ENCODE data around the gene HEMK1.

The HEMK1 gene

GRCh38 chr3:50623840-50624474 lies 54.6 kb downstream of the HEMK1 start:
- peaks cover 37 to 100% (median 100%) of the 10 kb centered on the region in 4 experiments for H3K4me1 ChIP-seq (ENCODE audit: control extremely low read depth in 1 of 4, control insufficient read depth in 4 of 4, insufficient read depth in 4 of 4, low read length in 3 of 4)
- no peaks in the 10 kb centered on the region for H3K9me3 ChIP-seq (ENCODE audit: control extremely low read depth in 1 of 5, control insufficient read depth in 4 of 5, insufficient read depth in 2 of 5, low read depth in 1 of 5, low read length in 4 of 5)
- ChIA-PET CTCF (interaction anchor here (1.2 to 40.1 kb wide), 7 partner anchors 7 to 756 kb away, joined by 3 to 799 read pairs (median 9); partner anchors contain the start of genes C3orf18, CISH, HEMK1 and MAPKAPK3), POLR2A (interaction anchor here (1.3 kb wide), 1 partner anchor 9 kb away, joined by 3 read pairs; no protein-coding TSS in a partner anchor)
- 0% methylated on average over 6 of the region's 6 CpGs for WGBS (ENCODE audit: insufficient coverage)
- H3K4me3 ChIP-seq (ENCODE audit: control insufficient read depth in 1 of 7, extremely low read depth in 1 of 7, insufficient read depth in 4 of 7, low read depth in 2 of 7, low read length in 6 of 7): peak overlapping the region in 5 of 7 experiments; percentile 12 to 62 (median 34)
- H3K36me3 ChIP-seq (ENCODE audit: control insufficient read depth in 4 of 4, insufficient read depth in 4 of 4, low read length in 3 of 4): peaks cover 0 to 88% (median 14%) of the 10 kb centered on the region in 4 experiments
- DNase-seq: peak in 2 of 3 donors; percentile 65 to 80
- H3K27ac ChIP-seq (ENCODE audit: insufficient read depth in 1 of 2, low read depth in 1 of 2, low read length in 2 of 2, poor library complexity in 1 of 2, severe bottlenecking in 2 of 2): peak overlapping the region; percentile 26 to 69
- H3K27me3 ChIP-seq (replicated peaks in 2 of 5; ENCODE audit: control insufficient read depth in 4 of 5, insufficient read depth in 5 of 5, low read length in 4 of 5): no peaks in the 10 kb centered on the region

DNA sequence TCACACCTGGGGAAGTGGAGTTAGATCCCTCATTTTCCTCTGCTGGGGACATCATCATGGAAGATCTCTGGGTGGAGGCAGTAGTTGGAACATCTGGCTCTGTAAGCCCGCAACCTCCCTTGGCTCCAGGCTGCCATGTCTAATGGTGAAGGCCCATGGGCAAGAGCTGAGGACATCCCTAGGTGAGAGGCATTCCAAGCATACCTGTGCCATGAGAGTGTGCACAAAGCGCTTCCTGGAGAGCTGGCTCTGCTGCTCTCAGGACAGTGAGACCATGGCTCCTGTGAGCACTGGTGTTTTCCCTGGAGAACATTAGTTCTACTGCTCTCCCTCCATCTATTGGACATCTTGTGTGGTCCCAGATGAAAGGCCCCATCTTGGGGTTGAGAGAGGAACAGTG lies 55.3 kb downstream of the HEMK1 start:
- H3K4me3 ChIP-seq (ENCODE audit: control insufficient read depth in 1 of 7, extremely low read depth in 1 of 7, insufficient read depth in 4 of 7, low read depth in 2 of 7, low read length in 6 of 7): peak overlapping the region in 5 of 7 experiments; percentile 12 to 62 (median 34)
- H3K9me3 ChIP-seq (ENCODE audit: control extremely low read depth in 1 of 5, control insufficient read depth in 4 of 5, insufficient read depth in 2 of 5, low read depth in 1 of 5, low read length in 4 of 5): no peaks in the 10 kb centered on the region
- WGBS (ENCODE audit: insufficient coverage): 100% methylated on average over 2 of the region's 2 CpGs
- ChIA-PET POLR2A (interaction anchor here (1.3 kb wide), 1 partner anchor 8 kb away, joined by 3 read pairs; no protein-coding TSS in a partner anchor), CTCF (interaction anchor here (1.2 to 40.1 kb wide), 7 partner anchors 8 to 755 kb away, joined by 3 to 799 read pairs (median 9); partner anchors contain the start of genes C3orf18, CISH, HEMK1 and MAPKAPK3)
- peaks cover 32 to 100% (median 100%) of the 10 kb centered on the region in 4 experiments for H3K4me1 ChIP-seq (ENCODE audit: control extremely low read depth in 1 of 4, control insufficient read depth in 4 of 4, insufficient read depth in 4 of 4, low read length in 3 of 4)
- H3K27ac ChIP-seq (ENCODE audit: insufficient read depth in 1 of 2, low read depth in 1 of 2, low read length in 2 of 2, poor library complexity in 1 of 2, severe bottlenecking in 2 of 2): peak overlapping the region in 1 of 2 experiments; percentile 69
- H3K36me3 ChIP-seq (ENCODE audit: control insufficient read depth in 4 of 4, insufficient read depth in 4 of 4, low read length in 3 of 4): peaks cover 0 to 88% (median 14%) of the 10 kb centered on the region in 4 experiments
- no peak for DNase-seq
- H3K27me3 ChIP-seq (replicated peaks in 2 of 5; ENCODE audit: control insufficient read depth in 4 of 5, insufficient read depth in 5 of 5, low read length in 4 of 5): no peaks in the 10 kb centered on the region

GRCh38 chr3:50625231-50626182 lies 56.2 kb downstream of the HEMK1 start:
- WGBS (ENCODE audit: insufficient coverage): 67% methylated on average over 14 of the region's 18 CpGs
- peaks cover 0 to 90% (median 14%) of the 10 kb centered on the region in 4 experiments for H3K36me3 ChIP-seq (ENCODE audit: control insufficient read depth in 4 of 4, insufficient read depth in 4 of 4, low read length in 3 of 4)
- POLR2A ChIA-PET: no interaction called here
- peak overlapping the region in 1 of 2 experiments; percentile 69 for H3K27ac ChIP-seq (ENCODE audit: insufficient read depth in 1 of 2, low read depth in 1 of 2, low read length in 2 of 2, poor library complexity in 1 of 2, severe bottlenecking in 2 of 2)
- H3K4me1 ChIP-seq (ENCODE audit: control extremely low read depth in 1 of 4, control insufficient read depth in 4 of 4, insufficient read depth in 4 of 4, low read length in 3 of 4): peaks cover 27 to 100% (median 100%) of the 10 kb centered on the region in 4 experiments
- no peaks in the 10 kb centered on the region for H3K27me3 ChIP-seq (replicated peaks in 2 of 5; ENCODE audit: control insufficient read depth in 4 of 5, insufficient read depth in 5 of 5, low read length in 4 of 5)
- CTCF ChIA-PET: interaction anchor here (1.0 to 40.1 kb wide), 7 partner anchors 7 to 764 kb away, joined by 4 to 799 read pairs (median 33); partner anchors contain the start of genes C3orf18, CISH, HEMK1 and MAPKAPK3
- DNase-seq: no peak
- peak overlapping the region in 2 of 7 experiments; percentile 35 to 44 for H3K4me3 ChIP-seq (ENCODE audit: control insufficient read depth in 1 of 7, extremely low read depth in 1 of 7, insufficient read depth in 4 of 7, low read depth in 2 of 7, low read length in 6 of 7)
- no peaks in the 10 kb centered on the region for H3K9me3 ChIP-seq (ENCODE audit: control extremely low read depth in 1 of 5, control insufficient read depth in 4 of 5, insufficient read depth in 2 of 5, low read depth in 1 of 5, low read length in 4 of 5)

DNA sequence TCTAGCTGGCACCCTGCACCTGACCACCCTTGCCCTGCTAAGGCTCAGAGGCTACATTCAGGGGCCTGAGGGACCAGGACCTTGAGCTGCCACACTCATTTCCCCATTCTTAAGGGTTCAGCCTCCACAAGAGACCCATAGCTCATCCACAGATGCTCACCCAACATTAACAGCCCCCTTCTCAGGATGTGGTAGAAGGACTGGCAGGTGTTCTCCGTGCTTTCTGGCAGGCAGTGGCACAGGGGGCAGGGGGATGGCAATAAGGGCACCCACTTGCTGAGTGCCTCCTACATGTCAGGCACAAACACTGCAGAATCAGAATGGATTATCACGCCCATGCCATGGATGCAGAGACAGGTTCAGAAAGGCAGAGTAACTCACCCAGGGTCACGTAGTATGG lies 57.1 kb downstream of the HEMK1 start:
- POLR2A ChIA-PET: no interaction called here
- H3K9me3 ChIP-seq (ENCODE audit: control extremely low read depth in 1 of 5, control insufficient read depth in 4 of 5, insufficient read depth in 2 of 5, low read depth in 1 of 5, low read length in 4 of 5): no peaks in the 10 kb centered on the region
- WGBS (ENCODE audit: insufficient coverage): 62% methylated on average over 3 of the region's 3 CpGs
- H3K27ac ChIP-seq (ENCODE audit: insufficient read depth in 1 of 2, low read depth in 1 of 2, low read length in 2 of 2, poor library complexity in 1 of 2, severe bottlenecking in 2 of 2): peak overlapping the region; percentile 22 to 69
- CTCF ChIA-PET: interaction anchor here (1.0 to 40.1 kb wide), 6 partner anchors 8 to 763 kb away, joined by 3 to 799 read pairs (median 18); partner anchors contain the start of genes C3orf18, CISH, HEMK1 and MAPKAPK3
- peak overlapping the region in 2 of 7 experiments; percentile 2 to 18 for H3K4me3 ChIP-seq (ENCODE audit: control insufficient read depth in 1 of 7, extremely low read depth in 1 of 7, insufficient read depth in 4 of 7, low read depth in 2 of 7, low read length in 6 of 7)
- H3K27me3 ChIP-seq (replicated peaks in 2 of 5; ENCODE audit: control insufficient read depth in 4 of 5, insufficient read depth in 5 of 5, low read length in 4 of 5): no peaks in the 10 kb centered on the region
- H3K4me1 ChIP-seq (ENCODE audit: control extremely low read depth in 1 of 4, control insufficient read depth in 4 of 4, insufficient read depth in 4 of 4, low read length in 3 of 4): peaks cover 28 to 100% (median 100%) of the 10 kb centered on the region in 4 experiments
- peaks cover 0 to 90% (median 15%) of the 10 kb centered on the region in 4 experiments for H3K36me3 ChIP-seq (ENCODE audit: control insufficient read depth in 4 of 4, insufficient read depth in 4 of 4, low read length in 3 of 4)
- DNase-seq: peak in 2 of 3 donors; percentile 51 to 72

DNA sequence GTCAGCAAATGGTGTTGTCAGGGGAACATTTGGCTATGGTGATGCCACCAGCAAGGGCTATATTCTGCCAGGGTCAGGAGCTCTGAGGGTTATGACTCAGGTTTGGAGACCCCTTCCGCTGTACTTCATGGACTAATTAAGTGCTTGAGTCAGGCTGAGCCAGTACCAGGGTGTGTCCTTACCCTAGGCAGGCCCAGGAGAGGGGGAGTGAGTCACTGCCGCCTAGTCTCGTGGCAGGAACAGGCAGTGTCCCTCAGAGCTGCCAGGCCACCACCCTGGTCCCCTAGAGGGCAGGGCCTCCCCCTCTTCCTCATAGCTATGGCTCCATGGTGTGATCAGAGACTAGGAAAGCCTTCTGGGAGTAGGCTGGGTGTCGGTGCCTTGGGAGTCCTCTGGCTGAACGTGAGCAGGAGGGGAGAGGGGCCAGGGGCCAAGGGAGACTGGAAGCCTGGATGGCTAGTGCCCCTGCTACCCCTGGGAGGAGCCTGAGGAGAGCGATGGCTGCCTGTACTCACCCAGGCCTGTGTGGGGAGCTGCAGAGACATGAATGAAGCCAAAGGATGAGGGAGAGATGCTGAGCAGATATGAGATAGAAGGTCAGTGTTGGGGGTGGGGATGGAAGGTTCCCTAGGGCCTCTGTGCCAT lies 58.2 kb downstream of the HEMK1 start:
- Histone ChIP-seq H3K27ac (ENCODE audit: insufficient read depth in 1 of 2, low read depth in 1 of 2, low read length in 2 of 2, poor library complexity in 1 of 2, severe bottlenecking in 2 of 2) (peak overlapping the region; percentile 22 to 69), H3K4me3 (ENCODE audit: control insufficient read depth in 1 of 7, extremely low read depth in 1 of 7, insufficient read depth in 4 of 7, low read depth in 2 of 7, low read length in 6 of 7) (peak overlapping the region in 2 of 7 experiments; percentile 5 to 29), H3K27me3 (replicated peaks in 2 of 5; ENCODE audit: control insufficient read depth in 4 of 5, insufficient read depth in 5 of 5, low read length in 4 of 5) (no peaks in the 10 kb centered on the region), H3K36me3 (ENCODE audit: control insufficient read depth in 4 of 4, insufficient read depth in 4 of 4, low read length in 3 of 4) (peaks cover 0 to 84% (median 14%) of the 10 kb centered on the region in 4 experiments), H3K9me3 (ENCODE audit: control extremely low read depth in 1 of 5, control insufficient read depth in 4 of 5, insufficient read depth in 2 of 5, low read depth in 1 of 5, low read length in 4 of 5) (no peaks in the 10 kb centered on the region), H3K4me1 (ENCODE audit: control extremely low read depth in 1 of 4, control insufficient read depth in 4 of 4, insufficient read depth in 4 of 4, low read length in 3 of 4) (peaks cover 32 to 100% (median 100%) of the 10 kb centered on the region in 4 experiments)
- DNase-seq: peak in 2 of 3 donors; percentile 64 to 78
- CTCF ChIA-PET: interaction anchor here (1.0 to 40.1 kb wide), 8 partner anchors 10 to 807 kb away, joined by 3 to 799 read pairs (median 8); partner anchors contain the start of genes C3orf18, CISH, HEMK1 and MAPKAPK3
- POLR2A ChIA-PET: no interaction called here
- WGBS (ENCODE audit: insufficient coverage): 59% methylated on average over 5 of the region's 6 CpGs

GRCh38 chr3:50628601-50629000 lies 59.3 kb downstream of the HEMK1 start:
- DNase-seq: no peak
- no peaks in the 10 kb centered on the region for H3K9me3 ChIP-seq (ENCODE audit: control extremely low read depth in 1 of 5, control insufficient read depth in 4 of 5, insufficient read depth in 2 of 5, low read depth in 1 of 5, low read length in 4 of 5)
- H3K36me3 ChIP-seq (ENCODE audit: control insufficient read depth in 4 of 4, insufficient read depth in 4 of 4, low read length in 3 of 4): peaks cover 0 to 74% (median 7%) of the 10 kb centered on the region in 4 experiments
- ChIA-PET POLR2A (interaction anchor here (0.7 kb wide), 1 partner anchor 22 kb away, joined by 3 read pairs; no protein-coding TSS in a partner anchor), CTCF (interaction anchor here (0.8 to 40.1 kb wide), 9 partner anchors 9 to 750 kb away, joined by 3 to 799 read pairs (median 7); partner anchors contain the start of genes C3orf18, CISH, HEMK1 and MAPKAPK3)
- H3K27me3 ChIP-seq (replicated peaks in 2 of 5; ENCODE audit: control insufficient read depth in 4 of 5, insufficient read depth in 5 of 5, low read length in 4 of 5): no peaks in the 10 kb centered on the region
- 100% methylated on average over 3 of the region's 3 CpGs for WGBS (ENCODE audit: insufficient coverage)
- peak overlapping the region; percentile 52 to 69 for H3K27ac ChIP-seq (ENCODE audit: insufficient read depth in 1 of 2, low read depth in 1 of 2, low read length in 2 of 2, poor library complexity in 1 of 2, severe bottlenecking in 2 of 2)
- H3K4me3 ChIP-seq (ENCODE audit: control insufficient read depth in 1 of 7, extremely low read depth in 1 of 7, insufficient read depth in 4 of 7, low read depth in 2 of 7, low read length in 6 of 7): no peak overlapping the region
- peaks cover 25 to 100% (median 100%) of the 10 kb centered on the region in 4 experiments for H3K4me1 ChIP-seq (ENCODE audit: control extremely low read depth in 1 of 4, control insufficient read depth in 4 of 4, insufficient read depth in 4 of 4, low read length in 3 of 4)

Measured in common myeloid progenitor, CD34-positive (primary cell).